Measurements from ENCODE around the gene TPK1.
"Not testable (repeated sequence)": the region's sequence is repeated elsewhere in the genome, so short reads cannot be mapped to it uniquely, and the experiment has no call there.

The TPK1 gene

GRCh38 chr7:144775749-144776148 is 60.1 kb downstream of the TPK1 start:
- DNase-seq: no peak

- no peak for DNase-seq
Measured at GRCh38 chr7:144771927-144772326, 63.9 kb downstream of the TPK1 start.

GRCh38 chr7:144771174-144771573 is 64.7 kb downstream of the TPK1 start:
- DNase-seq: no peak

GRCh38 chr7:144769352-144769751 is 66.5 kb downstream of the TPK1 start:
- DNase-seq: no peak

GRCh38 chr7:144768633-144769032 is 67.2 kb downstream of the TPK1 start:
- DNase-seq: no peak

- no peak for DNase-seq
Measured at GRCh38 chr7:144763291-144763690, 72.6 kb downstream of the TPK1 start.

- no peak for DNase-seq
Measured at GRCh38 chr7:144762853-144763252, 73.0 kb downstream of the TPK1 start.

- DNase-seq: no peak
Measured at GRCh38 chr7:144761493-144761892, 74.4 kb downstream of the TPK1 start.

GRCh38 chr7:144759653-144760052 is 76.2 kb downstream of the TPK1 start:
- no peak for DNase-seq

GRCh38 chr7:144747936-144748335 is 87.9 kb downstream of the TPK1 start:
- no peak for DNase-seq

GRCh38 chr7:144738708-144739314 is 97.0 kb downstream of the TPK1 start:
- DNase-seq: no peak

GRCh38 chr7:144738146-144738545 is 97.7 kb downstream of the TPK1 start:
- no peak for DNase-seq

- DNase-seq: no peak
Measured at GRCh38 chr7:144736880-144737493, 98.9 kb downstream of the TPK1 start.

- no peak for DNase-seq
Measured at GRCh38 chr7:144735505-144736276, 100.2 kb downstream of the TPK1 start.

- DNase-seq: no peak
Measured at GRCh38 chr7:144731661-144732351, 104.0 kb downstream of the TPK1 start.

- DNase-seq: no peak
Measured at GRCh38 chr7:144730224-144730623, 105.6 kb downstream of the TPK1 start.

GRCh38 chr7:144729226-144729625 is 106.6 kb downstream of the TPK1 start:
- no peak for DNase-seq

- no peak for DNase-seq
Measured at GRCh38 chr7:144728551-144728950, 107.3 kb downstream of the TPK1 start.

- DNase-seq: not testable (repeated sequence)
Measured at GRCh38 chr7:144726840-144727239, 109.0 kb downstream of the TPK1 start.

- DNase-seq: no peak
Measured at GRCh38 chr7:144725070-144725469, 110.8 kb downstream of the TPK1 start.

GRCh38 chr7:144723301-144723700 is 112.6 kb downstream of the TPK1 start:
- DNase-seq: no peak

- DNase-seq: no peak
Measured at GRCh38 chr7:144720710-144721109, 115.1 kb downstream of the TPK1 start.

- DNase-seq: no peak
Measured at GRCh38 chr7:144720149-144720548, 115.7 kb downstream of the TPK1 start.

GRCh38 chr7:144717720-144718119 is 118.1 kb downstream of the TPK1 start:
- DNase-seq: no peak

Measured in DMS79 treated with DMSO at 0.1 percent for 48 hours (cell line).